ENCODE data around the gene MARCHF10. TPM values are rescaled to one million over a fixed set of nuclear protein-coding genes. Genes with fewer than 3 reads are reported as not detected.
A peak's percentile ranks its signal among the peaks of the same experiment; 100 is the strongest.

Gene MARCHF10
- total and polyA plus RNA-seq, 2 of the 13 experiments (the other 11 are each of a cell fraction or from before 2014, with no cell fraction given), result not detected

- no peak for FAIRE-seq
- ChIA-PET POLR2A (no interaction called here), CTCF (ENCODE audit: low intra/inter-chr PET ratio, low total read pairs) (no interaction called here)
- Histone ChIP-seq H3K4me1 (ENCODE audit: insufficient read depth, low read length) (0 out of 2 replicates have a peak, but pooled peaks cover 6% of the 10 kb centered on the region), H4K20me1 (ENCODE audit: insufficient read depth, low read length) (no peaks in the 10 kb centered on the region), H3K27me3 (ENCODE audit: control insufficient read depth in 1 of 2, insufficient read depth in 2 of 2, low read length in 2 of 2) (peaks cover under 1 to 37% of the 10 kb centered on the region in 2 experiments; a peak in 3 of 5 replicates), H3K4me3 (replicated peaks in 1 of 3; ENCODE audit: insufficient read depth in 1 of 3, low read depth in 2 of 3, low read length in 3 of 3) (no peak overlapping the region), H2AFZ (ENCODE audit: low read length) (no peak overlapping the region), H3K9ac (ENCODE audit: insufficient read depth, low read depth, low read length) (no peak overlapping the region), H3K9me3 (ENCODE audit: low read length) (no peaks in the 10 kb centered on the region), H3K27ac (ENCODE audit: extremely low read length, insufficient read depth, low read length) (no peak overlapping the region), H3K79me2 (ENCODE audit: insufficient read depth, low read length) (no peaks in the 10 kb centered on the region), H3K36me3 (replicated peaks in 1 of 2; ENCODE audit: control insufficient read depth in 1 of 2, insufficient read depth in 2 of 2, low read length in 2 of 2) (no peaks in the 10 kb centered on the region), H3K4me2 (ENCODE audit: low read depth, low read length) (no peak overlapping the region)
- 0 out of 2 replicates have a peak, but pooled peaks have one; percentile 20 for TF ChIP-seq TCF7 (IDR thresholded peaks at IDR 0.05; ENCODE audit: low read depth)
- TF ChIP-seq, protein P1, sequence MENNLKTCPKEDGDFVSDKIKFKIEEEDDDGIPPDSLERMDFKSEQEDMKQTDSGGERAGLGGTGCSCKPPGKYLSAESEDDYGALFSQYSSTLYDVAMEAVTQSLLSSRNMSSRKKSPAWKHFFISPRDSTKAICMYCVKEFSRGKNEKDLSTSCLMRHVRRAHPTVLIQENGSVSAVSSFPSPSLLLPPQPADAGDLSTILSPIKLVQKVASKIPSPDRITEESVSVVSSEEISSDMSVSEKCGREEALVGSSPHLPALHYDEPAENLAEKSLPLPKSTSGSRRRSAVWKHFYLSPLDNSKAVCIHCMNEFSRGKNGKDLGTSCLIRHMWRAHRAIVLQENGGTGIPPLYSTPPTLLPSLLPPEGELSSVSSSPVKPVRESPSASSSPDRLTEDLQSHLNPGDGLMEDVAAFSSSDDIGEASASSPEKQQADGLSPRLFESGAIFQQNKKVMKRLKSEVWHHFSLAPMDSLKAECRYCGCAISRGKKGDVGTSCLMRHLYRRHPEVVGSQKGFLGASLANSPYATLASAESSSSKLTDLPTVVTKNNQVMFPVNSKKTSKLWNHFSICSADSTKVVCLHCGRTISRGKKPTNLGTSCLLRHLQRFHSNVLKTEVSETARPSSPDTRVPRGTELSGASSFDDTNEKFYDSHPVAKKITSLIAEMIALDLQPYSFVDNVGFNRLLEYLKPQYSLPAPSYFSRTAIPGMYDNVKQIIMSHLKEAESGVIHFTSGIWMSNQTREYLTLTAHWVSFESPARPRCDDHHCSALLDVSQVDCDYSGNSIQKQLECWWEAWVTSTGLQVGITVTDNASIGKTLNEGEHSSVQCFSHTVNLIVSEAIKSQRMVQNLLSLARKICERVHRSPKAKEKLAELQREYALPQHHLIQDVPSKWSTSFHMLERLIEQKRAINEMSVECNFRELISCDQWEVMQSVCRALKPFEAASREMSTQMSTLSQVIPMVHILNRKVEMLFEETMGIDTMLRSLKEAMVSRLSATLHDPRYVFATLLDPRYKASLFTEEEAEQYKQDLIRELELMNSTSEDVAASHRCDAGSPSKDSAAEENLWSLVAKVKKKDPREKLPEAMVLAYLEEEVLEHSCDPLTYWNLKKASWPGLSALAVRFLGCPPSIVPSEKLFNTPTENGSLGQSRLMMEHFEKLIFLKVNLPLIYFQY (CRISPR knock-in tag; IDR thresholded peaks at IDR 0.05; ENCODE audit: borderline replicate concordance), result no peak
- in situ Hi-C loops (cut with HindIII; ENCODE audit: extremely low pct_ligation_motif_present, low pct_unique_long_range_greater_than_20kb), result no loop called here
- WGBS (ENCODE audit: low lambda C conversion rate), result 2% methylated on average over 1 of the region's 1 CpG
- DNase-seq (ENCODE audit: low spot score), result peak; percentile 19
- ATAC-seq, result no peak
- BruUV-seq (replicated peaks), result no TSS peak
- intact Hi-C loops (cut with micrococcal nuclease; ENCODE audit: unreplicated experiment), result no loop called here
Observed at GRCh38 chr17:62722625-62723024, 85.5 kb downstream of the MARCHF10 start.

GRCh38 chr17:62720126-62720850 is 87.8 kb downstream of the MARCHF10 start:
- no peaks in the 10 kb centered on the region for H4K20me1 ChIP-seq (ENCODE audit: insufficient read depth, low read length)
- in situ Hi-C loops (cut with HindIII; ENCODE audit: extremely low pct_ligation_motif_present, low pct_unique_long_range_greater_than_20kb), result no loop called here
- DNase-seq (ENCODE audit: low spot score) (peak; percentile 36), FAIRE-seq (peak; percentile 15), ATAC-seq (peak; percentile 79)
- no peak overlapping the region for H3K4me3 ChIP-seq (replicated peaks in 1 of 3; ENCODE audit: insufficient read depth in 1 of 3, low read depth in 2 of 3, low read length in 3 of 3)
- H3K36me3 ChIP-seq (replicated peaks in 1 of 2; ENCODE audit: control insufficient read depth in 1 of 2, insufficient read depth in 2 of 2, low read length in 2 of 2), result no peaks in the 10 kb centered on the region
- H3K9me3 ChIP-seq (ENCODE audit: low read length), result no peaks in the 10 kb centered on the region
- TF ChIP-seq ZNF282 (IDR thresholded peaks at IDR 0.05; ENCODE audit: partially characterized antibody), result no peak
- no peak for TF ChIP-seq TGIF2 (CRISPR knock-in tag; IDR thresholded peaks at IDR 0.05)
- TF ChIP-seq ZNF3 (CRISPR knock-in tag; IDR thresholded peaks at IDR 0.05), result no peak
- no peak for TF ChIP-seq HHEX (CRISPR knock-in tag; IDR thresholded peaks at IDR 0.05)
- TF ChIP-seq CTCF (CRISPR knock-in tag; IDR thresholded peaks at IDR 0.05), result 0 out of 2 replicates have a peak, but pooled peaks have one; percentile 17
- TF ChIP-seq SP4 (CRISPR knock-in tag; IDR thresholded peaks at IDR 0.05), result no peak
- TF ChIP-seq RFXANK (CRISPR knock-in tag; IDR thresholded peaks at IDR 0.05), result no peak
- 0 out of 2 replicates have a peak, but pooled peaks have one; percentile 3 for TF ChIP-seq STAG1 (CRISPR knock-in tag; IDR thresholded peaks at IDR 0.05)
- no peak overlapping the region for H2AFZ ChIP-seq (ENCODE audit: low read length)
- H3K4me2 ChIP-seq (ENCODE audit: low read depth, low read length), result no peak overlapping the region
- no peak overlapping the region for H3K27ac ChIP-seq (ENCODE audit: extremely low read length, insufficient read depth, low read length)
- intact Hi-C loops (cut with micrococcal nuclease; ENCODE audit: unreplicated experiment), result no loop called here
- H3K27me3 ChIP-seq (ENCODE audit: control insufficient read depth in 1 of 2, insufficient read depth in 2 of 2, low read length in 2 of 2), result peaks cover 2 to 47% of the 10 kb centered on the region in 2 experiments
- CTCF ChIA-PET (ENCODE audit: low intra/inter-chr PET ratio, low total read pairs), result no interaction called here
- 11% methylated on average over 3 of the region's 3 CpGs for WGBS (ENCODE audit: low lambda C conversion rate)
- H3K79me2 ChIP-seq (ENCODE audit: insufficient read depth, low read length), result no peaks in the 10 kb centered on the region
- BruUV-seq (replicated peaks), result no TSS peak
- no peak overlapping the region for H3K9ac ChIP-seq (ENCODE audit: insufficient read depth, low read depth, low read length)
- POLR2A ChIA-PET, result no interaction called here
- H3K4me1 ChIP-seq (ENCODE audit: insufficient read depth, low read length), result 0 out of 2 replicates have a peak, but pooled peaks cover 6% of the 10 kb centered on the region
